ENCODE measurements around the gene ZNF101. TPM values are rescaled to one million over a fixed set of nuclear protein-coding genes. Genes with fewer than 3 reads are reported as not detected.

Gene ZNF101
- total RNA-seq, 1 experiment from 2014 or later = 12.8 TPM

- no peak overlapping the region for H2AFZ ChIP-seq (ENCODE audit: low read depth, low read length, poor library complexity, severe bottlenecking)
- peaks cover 5 to 12% of the 10 kb centered on the region in 2 experiments; a peak in 3 of 4 replicates for H3K36me3 ChIP-seq (ENCODE audit: control insufficient read depth in 1 of 2, insufficient read depth in 2 of 2, low read length in 2 of 2)
- CTCF ChIA-PET = no interaction called here
Observed at GRCh38 chr19:19637523-19638251, 31.0 kb upstream of the ZNF101 start.

GRCh38 chr19:19642506-19643157 lies 26.0 kb upstream of the ZNF101 start:
- Histone ChIP-seq H3K9me2 (ENCODE audit: insufficient read depth) (no peaks in the 10 kb centered on the region), H3K9me3 (ENCODE audit: control insufficient read depth in 1 of 2, insufficient read depth in 1 of 2, low read depth in 1 of 2, low read length in 2 of 2) (no peaks in the 10 kb centered on the region), H3K4me2 (ENCODE audit: low read length) (peak overlapping the region; percentile 99), H3K27me3 (ENCODE audit: insufficient read depth, low read length) (no peaks in the 10 kb centered on the region), H3K9ac (ENCODE audit: low read length) (peak overlapping the region; percentile 83), H2AFZ (ENCODE audit: low read depth, low read length, poor library complexity, severe bottlenecking) (no peak overlapping the region), H3K4me3 (replicated peaks in 1 of 2; ENCODE audit: low read depth in 1 of 2, low read length in 2 of 2) (peak overlapping the region; percentile 85 to 94), H3K36me3 (ENCODE audit: control insufficient read depth in 1 of 2, insufficient read depth in 2 of 2, low read length in 2 of 2) (peaks cover 11 to 21% of the 10 kb centered on the region in 2 experiments; a peak in 3 of 4 replicates), H4K20me1 (ENCODE audit: insufficient read depth) (no peaks in the 10 kb centered on the region), H3K27ac (ENCODE audit: low read depth, low read length) (peak overlapping the region; percentile 75), H3K4me1 (ENCODE audit: control insufficient read depth in 1 of 2, insufficient read depth in 2 of 2, low read length in 2 of 2) (peaks cover 0 to 14% of the 10 kb centered on the region in 2 experiments; a peak in 2 of 4 replicates), H3K79me2 (ENCODE audit: insufficient read depth, low read length) (no peaks in the 10 kb centered on the region)
- BruUV-seq (replicated peaks) = no TSS peak
- DNase-seq (ENCODE audit: low read depth, low spot score) (no peak), ATAC-seq (peak; percentile 10)
- CTCF ChIA-PET = no interaction called here
- intact Hi-C loops (cut with micrococcal nuclease) = no loop called here
- no peak for TF ChIP-seq POLR2A (IDR thresholded peaks at IDR 0.05; ENCODE audit: borderline replicate concordance, extremely low read depth, insufficient read depth, insufficient read length)
- TF ChIP-seq ELF1 (IDR thresholded peaks at IDR 0.05; ENCODE audit: borderline replicate concordance, low read depth) = no peak
- no peak for TF ChIP-seq TCF7L2 (IDR thresholded peaks at IDR 0.05; ENCODE audit: borderline replicate concordance, extremely low read depth, insufficient read depth, insufficient read length)
- TF ChIP-seq CBX3 (IDR thresholded peaks at IDR 0.05; ENCODE audit: low read depth) = no peak
- TF ChIP-seq EZH2 (IDR thresholded peaks at IDR 0.05) = no peak
- no peak for TF ChIP-seq RAD21 (IDR thresholded peaks at IDR 0.05; ENCODE audit: low read depth)
- RAD21 ChIA-PET (ENCODE audit: low non-redundant PET in 1 of 2, low total read pairs in 2 of 2, uncharacterized antibody in 2 of 2, unreplicated experiment in 2 of 2) = no interaction called here
- POLR2A ChIA-PET = no interaction called here

More at GRCh38 chr19:19637523-19638251, 31.0 kb upstream of the ZNF101 start:
- Histone ChIP-seq H3K4me3 (replicated peaks in 1 of 2; ENCODE audit: low read depth in 1 of 2, low read length in 2 of 2) (no peak overlapping the region), H3K9ac (ENCODE audit: low read length) (no peak overlapping the region), H3K4me1 (ENCODE audit: control insufficient read depth in 1 of 2, insufficient read depth in 2 of 2, low read length in 2 of 2) (peaks cover 0 to 5% of the 10 kb centered on the region in 2 experiments; a peak in 2 of 4 replicates), H3K27me3 (ENCODE audit: insufficient read depth, low read length) (no peaks in the 10 kb centered on the region), H3K9me3 (ENCODE audit: control insufficient read depth in 1 of 2, insufficient read depth in 1 of 2, low read depth in 1 of 2, low read length in 2 of 2) (no peaks in the 10 kb centered on the region), H3K9me2 (ENCODE audit: insufficient read depth) (no peaks in the 10 kb centered on the region), H3K79me2 (ENCODE audit: insufficient read depth, low read length) (no peaks in the 10 kb centered on the region), H4K20me1 (ENCODE audit: insufficient read depth) (no peaks in the 10 kb centered on the region), H3K27ac (ENCODE audit: low read depth, low read length) (no peak overlapping the region), H3K4me2 (ENCODE audit: low read length) (no peak overlapping the region)
- no peak for TF ChIP-seq FOSL1 (IDR thresholded peaks at IDR 0.05; ENCODE audit: low read depth)
- no peak for TF ChIP-seq MAX (IDR thresholded peaks at IDR 0.05)
- no TSS peak for BruUV-seq (replicated peaks)
- peak; percentile 70 for ATAC-seq
- DNase-seq (ENCODE audit: low read depth, low spot score) = no peak
- intact Hi-C loops (cut with micrococcal nuclease) = no loop called here
- RAD21 ChIA-PET (ENCODE audit: low non-redundant PET in 1 of 2, low total read pairs in 2 of 2, uncharacterized antibody in 2 of 2, unreplicated experiment in 2 of 2) = no interaction called here
- POLR2A ChIA-PET = no interaction called here
